HG03460 (cell line): ENCODE measurements around the gene PRKAG2.
A peak's percentile ranks its signal among the peaks of the same experiment; 100 is the strongest.
"Not testable (repeated sequence)": the region's sequence is repeated elsewhere in the genome, so short reads cannot be mapped to it uniquely, and the experiment has no call there.

Source experiments
- ATAC-seq: cut with Tn5 transposase; IDR thresholded peaks from one replicate; pipeline ENCODE4 v1.9.1; 2021; ENCODE audit not compliant: unreplicated experiment

Gene PRKAG2

DNA sequence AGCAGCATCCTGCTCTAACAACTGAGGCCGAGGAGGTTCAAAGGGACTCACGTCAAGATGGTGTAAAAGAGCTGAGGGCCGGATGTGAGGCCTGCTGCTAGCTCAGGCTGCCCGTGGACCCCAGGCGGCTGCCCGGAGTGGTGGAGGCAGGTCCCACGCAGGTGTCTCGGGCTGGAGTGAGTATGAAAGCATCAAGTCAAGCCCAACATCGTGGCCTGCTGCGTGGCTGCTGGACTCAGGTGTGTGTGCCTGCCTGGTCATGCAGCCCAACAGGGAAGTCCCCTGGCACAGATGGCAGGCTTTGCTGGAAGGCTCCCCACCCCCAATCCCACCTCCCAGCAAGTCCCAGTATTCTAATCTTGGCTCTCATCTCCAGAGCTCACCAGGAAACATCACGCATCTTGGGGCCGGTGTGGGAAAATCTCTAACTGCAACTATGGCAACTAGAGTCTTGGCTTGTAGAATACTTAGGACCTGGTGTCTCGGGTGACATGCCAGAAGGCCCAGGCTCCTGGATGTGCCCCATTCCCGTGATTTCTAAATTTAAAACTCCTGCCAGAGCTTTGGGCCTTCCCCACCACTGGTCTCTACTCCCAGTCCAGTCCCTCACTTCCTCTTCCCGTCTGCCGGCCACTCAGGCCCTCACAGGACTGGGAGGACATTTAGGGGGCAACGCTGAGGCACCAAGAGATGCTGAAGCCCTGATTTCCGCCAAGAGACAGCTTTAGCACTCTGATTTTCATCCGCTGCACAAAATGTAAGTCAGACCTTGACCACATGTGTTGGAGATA, 85.9 kb downstream of the PRKAG2 start:
- no peak for ATAC-seq

DNA sequence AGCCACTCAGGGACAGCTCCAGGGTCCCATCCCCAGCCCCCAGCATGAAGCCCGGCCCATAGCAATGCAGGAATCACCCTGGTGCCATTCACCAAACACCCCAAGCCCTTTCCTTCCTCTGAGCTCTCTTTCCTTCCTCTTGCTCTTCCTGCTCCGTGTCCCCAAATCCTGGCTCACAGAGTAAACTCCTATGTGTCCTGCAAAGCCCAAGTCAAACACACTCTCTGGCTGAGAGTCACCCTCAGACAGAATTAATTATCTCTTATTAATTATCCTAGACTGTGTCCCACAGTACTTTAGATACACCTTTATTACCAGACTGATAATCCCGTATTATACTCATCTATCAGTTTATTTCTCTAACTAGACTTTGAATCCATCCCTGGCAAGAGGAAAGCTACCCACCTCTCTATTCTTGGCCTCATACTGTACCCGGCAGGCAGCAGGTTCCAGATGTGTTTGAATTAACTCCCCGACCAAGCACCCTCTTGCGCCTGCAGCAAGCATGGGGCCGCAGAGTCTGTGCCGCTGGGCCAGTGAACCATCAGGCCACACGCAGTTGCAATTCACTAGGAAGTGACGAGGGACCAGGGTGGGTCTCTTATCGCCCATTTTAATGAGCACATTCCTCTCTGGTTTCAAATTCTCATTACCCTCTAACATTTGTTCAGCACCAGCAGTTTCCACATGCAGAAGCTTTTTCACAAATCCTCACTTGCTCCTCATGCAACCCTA, 86.7 kb downstream of the PRKAG2 start:
- ATAC-seq = no peak

DNA sequence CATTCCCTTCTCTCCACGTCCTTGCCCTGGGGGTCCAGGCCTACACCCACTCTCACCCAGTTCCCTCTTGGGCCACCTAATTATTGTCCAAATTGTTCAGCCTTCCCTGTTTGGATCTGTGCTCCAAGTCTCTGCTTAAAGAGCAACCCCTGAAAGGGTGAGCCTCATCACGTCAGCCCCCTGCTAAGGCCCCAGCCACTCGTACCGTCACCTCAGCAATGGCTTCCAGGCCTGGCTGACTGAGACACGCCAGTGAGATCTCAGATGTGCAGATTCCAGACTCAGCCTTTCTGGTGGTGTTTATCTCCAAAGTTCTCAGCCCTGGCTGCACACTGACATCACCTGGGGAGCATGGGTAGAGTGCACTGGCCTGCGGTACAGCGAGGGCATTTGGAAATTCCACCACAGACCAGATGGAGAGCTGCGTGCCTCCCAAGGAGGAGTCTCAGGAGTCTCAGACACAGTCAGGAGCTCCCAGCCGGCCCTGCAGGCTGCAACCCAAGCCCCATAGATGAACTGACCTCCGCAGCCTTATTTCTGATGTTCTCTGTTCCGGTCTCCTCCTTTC, 87.5 kb downstream of the PRKAG2 start:
- no peak for ATAC-seq

DNA sequence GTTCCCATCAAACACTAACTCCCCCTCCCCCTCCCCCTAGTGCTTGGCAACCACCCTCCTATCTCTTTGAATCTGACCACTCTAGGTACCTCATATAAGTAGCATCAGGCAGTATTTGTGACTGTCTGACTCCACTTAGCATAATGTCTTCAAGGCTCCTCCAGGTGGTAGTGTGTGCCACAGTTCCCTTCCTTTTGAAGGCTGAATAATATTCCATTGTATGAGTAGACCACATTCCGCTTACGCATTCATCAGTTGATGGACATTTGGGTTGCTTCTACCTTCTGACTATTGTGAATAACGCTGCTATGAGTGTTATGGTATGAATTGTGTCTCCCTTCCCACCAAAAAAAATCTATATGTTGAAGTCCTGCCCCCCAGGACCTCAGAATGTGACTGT, 89.6 kb downstream of the PRKAG2 start:
- no peak for ATAC-seq

DNA sequence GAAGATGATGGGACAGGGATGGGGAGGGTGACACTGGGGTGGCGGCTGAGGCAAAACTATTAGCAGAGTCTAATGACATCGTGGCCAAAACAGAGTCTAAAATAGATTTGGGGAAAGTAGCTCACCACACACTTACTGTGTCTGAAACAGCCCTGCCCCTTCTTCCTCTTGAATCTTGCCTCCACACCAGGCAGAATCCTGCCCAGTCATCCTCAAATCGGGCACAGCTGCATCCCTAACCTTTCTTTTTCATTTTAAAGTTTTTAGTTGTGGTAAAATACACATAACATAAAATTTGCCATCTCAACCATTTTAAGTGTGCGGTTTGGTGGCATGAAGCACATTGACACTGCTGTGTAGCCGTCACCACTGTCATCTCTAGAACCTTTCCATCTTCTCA, 90.0 kb downstream of the PRKAG2 start:
- ATAC-seq = no peak

DNA sequence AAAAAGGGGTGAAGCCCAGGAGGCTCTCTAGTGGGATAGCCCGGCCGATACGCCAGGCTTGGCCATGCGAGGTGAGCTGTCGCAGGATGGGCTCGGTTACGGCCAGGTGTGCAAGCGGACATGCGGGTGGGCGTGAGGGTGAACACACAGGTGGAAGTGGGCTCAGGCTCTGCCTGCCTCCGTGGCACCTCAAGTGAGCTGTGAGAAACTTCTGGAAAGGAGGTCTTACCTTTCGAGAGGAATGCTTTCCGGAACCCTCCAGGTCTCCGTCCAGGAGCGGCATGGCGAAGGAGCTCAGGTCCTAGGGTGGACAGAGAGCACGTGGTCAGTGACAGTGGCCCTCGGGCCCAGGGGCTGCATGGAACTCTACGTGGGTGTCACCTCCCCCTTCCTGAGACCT, 90.7 kb downstream of the PRKAG2 start:
- ATAC-seq = no peak

DNA sequence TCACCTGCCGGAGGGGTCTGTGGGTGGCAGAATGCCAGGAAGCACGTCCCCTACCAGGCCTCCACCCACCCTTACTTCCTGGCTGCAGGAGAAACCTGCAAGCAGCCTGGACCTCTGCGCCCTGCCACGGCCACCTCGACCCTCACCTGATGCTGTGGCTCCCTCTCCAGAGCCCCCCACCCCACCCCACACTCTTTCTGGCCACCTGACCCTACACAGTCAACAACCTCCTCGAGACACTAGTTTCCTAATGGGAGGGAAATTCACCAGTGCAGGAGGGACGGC, 91.3 kb downstream of the PRKAG2 start:
- no peak for ATAC-seq

DNA sequence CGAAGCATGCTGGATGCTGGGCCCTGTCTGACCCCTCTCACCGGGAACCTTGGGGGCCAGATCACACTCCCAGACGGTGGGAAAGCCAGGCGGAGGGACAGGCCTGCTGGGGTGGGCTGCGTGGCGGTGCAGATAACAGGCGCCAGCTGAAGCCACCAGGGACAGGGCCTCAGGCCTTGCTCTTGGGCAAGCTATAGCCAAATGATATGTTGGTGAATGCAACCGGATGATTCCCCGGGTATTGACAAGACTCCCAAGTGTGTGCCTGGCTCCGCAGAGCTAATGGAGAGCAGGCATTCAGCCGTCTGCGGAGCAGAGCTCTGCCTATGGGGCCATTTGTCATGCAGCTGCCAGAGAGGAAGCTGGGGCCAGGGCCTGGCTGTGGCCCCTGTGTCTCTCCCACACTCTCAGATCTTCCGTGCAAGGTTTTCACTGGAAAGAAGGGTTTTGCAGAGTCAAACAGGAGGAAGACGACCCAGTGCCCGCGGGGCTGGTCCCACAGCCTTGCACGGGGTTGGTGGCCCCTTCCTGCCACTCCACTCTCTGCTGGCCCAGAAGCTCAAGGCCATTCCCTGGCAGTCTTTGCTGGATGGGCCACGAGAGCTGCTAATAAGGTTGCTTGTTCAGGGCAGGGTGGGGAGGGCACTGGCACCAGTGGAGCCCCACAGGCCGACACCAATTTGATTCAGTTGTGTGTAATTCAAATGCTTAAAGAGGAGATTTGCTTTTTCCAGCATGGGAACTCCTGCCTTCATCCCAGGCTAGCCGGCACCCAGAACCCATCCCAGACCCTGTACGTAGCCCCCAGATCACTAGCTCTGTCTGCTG, 91.8 kb downstream of the PRKAG2 start:
- ATAC-seq = no peak

DNA sequence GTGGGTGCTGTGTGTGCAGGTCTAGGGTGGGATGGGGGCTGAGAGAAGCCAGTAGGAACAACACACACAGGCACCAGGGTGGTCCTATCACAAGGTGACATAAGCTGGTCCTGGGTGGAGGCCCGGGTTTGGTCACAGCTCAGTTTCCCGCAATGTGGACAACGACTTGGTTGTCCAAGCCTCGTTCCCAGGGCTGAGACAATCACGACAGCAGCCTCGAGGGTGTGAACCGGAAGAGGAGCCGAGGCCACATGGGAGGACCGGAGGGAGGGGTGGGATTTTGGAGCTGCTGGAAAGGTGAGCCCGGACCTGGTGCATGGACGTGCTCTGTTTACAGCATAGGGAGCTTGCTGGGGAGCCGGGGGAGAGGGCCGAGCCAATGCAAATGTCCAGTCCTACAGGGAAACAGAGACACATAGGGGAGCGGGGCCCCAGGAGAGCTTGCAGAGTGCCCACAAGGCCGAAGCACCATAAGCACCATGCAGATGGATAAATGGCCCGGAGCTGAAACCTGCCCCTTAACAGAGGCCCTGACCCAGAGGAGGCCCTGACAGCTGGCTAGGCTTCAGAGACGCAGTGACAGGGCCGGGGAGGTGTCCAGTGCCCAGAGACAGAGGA, 92.8 kb downstream of the PRKAG2 start:
- ATAC-seq = no peak

DNA sequence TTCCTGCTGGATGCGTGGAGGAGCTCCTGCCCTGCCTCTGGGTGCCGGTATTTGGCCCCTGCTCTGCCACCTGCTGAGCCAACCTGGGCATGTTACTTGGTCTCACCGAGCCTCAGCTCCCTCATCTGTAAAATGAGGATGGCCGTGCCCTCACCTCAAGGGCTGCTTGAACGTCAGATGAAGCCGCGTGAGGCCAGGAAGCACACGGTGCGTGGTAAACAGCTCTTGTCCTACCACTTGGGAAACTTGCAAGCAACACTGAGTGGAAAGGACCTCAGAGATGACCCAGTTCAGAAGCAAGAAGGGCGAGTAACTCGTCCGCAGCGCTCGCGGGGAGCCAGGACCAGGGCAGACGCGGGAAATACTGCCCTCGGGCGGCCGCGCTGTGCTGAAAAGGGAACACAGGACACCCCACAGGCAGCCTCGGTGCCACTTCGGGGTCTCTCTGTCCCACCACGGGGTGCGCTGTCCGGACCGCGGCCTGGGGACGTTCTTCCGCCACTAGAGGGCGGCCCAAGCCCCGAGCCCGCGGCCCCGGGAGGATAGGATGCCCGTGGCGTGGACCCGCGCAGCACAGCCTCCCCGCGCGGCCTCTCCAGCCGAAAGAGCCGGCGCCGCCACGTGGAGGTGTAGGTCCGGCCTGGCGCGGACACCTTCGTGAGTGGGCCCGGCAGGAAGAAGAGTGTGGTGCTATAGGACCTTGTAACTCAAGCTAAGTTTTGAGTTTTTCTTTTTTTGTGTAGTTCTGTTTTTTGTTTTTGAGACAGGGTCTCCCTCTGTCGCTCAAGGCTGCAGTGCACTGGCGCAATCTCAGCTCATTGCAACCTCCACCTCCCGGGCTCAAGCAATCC, 94.1 kb downstream of the PRKAG2 start:
- ATAC-seq = peak; percentile 79

DNA sequence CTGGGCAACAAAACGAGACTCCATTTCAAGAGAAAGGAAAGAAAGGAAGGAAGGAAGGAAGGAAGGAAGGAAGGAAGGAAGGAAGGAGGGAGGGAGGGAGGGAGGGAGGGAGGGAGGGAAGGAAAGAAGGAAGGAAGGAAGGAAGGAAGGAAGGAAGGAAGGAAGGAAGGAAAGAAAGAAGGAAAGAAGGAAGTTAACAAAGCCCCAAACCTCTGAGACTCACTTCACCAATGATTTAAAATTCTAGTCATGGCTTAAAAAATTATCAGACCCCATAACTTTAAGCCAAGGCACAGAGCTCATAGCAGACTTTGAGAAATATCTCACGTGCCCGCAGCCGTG, 94.7 kb downstream of the PRKAG2 start:
- ATAC-seq = not testable (repeated sequence)

DNA sequence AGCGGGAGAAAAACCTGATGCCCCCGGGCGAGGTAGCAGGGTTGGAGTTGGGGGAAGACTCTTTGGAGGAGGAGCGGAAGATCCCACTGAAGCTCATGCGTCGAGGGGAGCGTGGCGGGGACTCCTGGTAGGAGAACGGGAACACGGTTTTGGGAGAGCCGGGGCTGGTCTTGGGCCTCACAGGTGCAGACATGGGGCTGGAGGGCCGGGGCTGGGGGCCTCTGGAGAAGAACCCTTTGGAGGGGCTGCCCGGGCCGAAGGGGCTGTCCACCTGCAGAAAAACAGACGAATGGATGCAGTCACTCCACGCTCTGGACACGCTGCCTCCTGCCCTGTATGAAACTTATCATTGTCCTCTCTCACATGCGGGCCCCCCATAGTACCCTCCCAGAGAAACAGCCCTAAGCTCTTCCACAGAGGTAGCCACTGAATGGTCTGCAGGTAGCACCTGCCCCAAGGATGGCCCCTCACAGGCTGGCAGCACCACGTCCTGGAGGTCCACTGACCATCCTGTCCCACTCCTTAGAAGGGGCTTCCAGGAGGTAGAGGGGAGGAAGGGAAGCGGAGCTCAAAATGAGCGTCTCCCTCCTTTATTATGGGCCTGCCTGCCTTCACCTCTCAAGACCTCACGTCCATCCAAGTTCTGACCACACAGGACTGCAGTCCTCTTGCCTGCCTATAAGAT, 95.6 kb downstream of the PRKAG2 start:
- ATAC-seq = no peak

DNA sequence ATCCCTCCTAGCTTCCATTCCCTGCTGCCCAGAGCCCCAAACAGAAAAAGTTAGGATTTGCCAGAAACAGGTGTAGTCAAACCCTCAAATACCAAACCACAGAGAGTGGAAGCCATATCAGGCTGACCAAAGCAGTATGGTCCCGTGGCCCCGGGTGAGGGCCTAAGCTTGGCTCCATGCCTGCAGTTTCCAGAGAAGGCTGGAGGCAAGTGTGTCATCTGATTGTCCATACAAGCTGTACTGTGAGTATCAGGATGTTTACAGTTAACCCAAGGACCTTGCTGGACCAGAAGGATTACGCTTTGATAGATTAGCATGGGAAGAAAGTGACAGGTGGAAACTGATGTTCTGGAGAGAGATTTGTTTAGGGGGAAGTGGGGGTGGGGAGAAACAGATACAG, 96.3 kb downstream of the PRKAG2 start:
- no peak for ATAC-seq

DNA sequence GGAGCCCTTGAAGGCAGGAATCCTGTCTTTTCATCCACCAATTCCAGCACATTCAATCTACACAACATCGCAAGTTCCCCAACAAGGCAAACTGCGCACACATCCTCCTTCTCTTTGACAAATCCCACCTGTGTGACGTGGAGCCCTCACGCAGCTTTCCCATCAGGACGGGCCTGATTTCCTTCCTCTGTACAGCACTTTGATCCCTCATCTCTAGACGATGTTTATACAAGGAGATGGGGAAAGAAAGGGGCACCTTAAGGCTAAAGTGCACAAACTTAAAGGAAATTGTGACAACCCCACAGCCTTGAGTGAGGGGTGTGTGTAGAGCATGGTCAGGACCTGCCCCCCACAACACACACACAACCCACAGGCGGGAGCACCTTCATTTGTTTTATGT, 97.2 kb downstream of the PRKAG2 start:
- ATAC-seq = no peak

DNA sequence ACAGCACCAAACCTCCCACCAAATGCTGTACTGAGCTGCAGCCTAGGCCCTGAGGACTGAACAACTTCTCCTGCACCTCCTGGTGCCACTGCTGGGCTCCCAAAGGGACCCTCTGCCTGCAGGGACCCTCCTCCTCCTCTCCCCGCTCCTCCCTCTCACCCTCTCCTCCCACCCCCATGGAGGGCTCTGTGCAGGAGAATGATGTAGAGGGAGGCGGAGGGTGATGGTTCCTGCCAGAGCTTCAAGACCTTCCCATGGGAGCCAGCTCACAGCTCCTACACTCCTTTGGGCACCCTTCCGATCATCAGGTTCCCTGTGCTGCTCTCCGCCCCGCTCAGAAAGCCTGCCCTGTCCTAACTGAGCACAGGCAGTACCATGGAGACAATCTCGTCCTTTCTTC, 97.7 kb downstream of the PRKAG2 start:
- ATAC-seq = no peak

DNA sequence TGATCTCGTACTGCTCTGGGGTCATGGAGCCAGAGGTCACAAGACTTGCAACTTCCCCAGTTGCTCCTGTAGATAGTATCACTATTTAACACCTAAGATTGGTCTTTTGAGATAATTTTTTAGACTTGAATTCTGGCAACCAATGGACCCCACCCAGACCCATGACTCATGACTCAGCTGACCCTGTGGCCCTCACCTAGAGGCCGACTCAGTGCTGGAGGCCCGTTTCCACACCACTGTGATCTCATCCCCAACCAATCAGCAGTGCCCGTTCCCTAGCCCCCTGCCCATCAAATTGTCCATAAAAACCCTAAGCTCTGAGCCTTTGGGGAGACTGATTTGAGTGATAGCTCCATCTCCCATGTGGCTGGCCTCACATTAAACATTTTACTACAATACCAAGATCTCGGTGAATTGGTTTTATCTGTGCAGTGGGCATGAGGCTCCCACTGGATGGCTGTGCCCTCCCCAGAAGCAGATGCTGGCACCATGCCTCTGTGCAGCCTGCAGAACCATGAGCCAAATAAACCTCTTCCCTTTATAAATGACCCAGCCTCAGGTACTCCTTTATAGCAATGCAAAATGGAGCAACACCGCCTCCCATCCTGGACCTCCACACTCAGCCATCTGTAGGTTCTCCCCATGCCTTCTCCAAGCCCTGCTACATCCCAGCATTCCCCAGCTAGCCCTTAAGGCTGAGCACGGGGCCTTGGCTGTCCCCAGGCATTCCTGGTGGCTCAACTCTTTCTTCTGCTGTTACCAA, 98.8 kb downstream of the PRKAG2 start:
- ATAC-seq = no peak

DNA sequence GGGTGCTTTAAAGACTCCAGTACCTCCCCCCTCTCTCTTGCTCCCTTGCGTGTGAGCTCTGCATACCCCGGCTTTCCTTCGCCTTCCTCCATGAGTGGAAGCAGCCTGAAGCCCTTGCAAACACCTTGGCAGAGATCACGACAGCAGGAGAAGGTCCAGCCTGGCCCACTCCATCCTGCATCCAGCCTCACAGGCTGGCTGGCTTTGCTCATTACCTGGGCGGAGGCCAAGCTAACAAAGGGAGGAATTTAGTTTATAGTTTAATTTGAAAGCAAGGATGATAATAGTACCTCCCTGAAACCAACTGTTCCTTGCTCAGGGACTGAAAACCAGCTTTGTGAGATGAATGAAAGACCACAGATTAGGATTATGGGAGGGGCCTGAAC, 99.4 kb downstream of the PRKAG2 start:
- ATAC-seq = no peak

DNA sequence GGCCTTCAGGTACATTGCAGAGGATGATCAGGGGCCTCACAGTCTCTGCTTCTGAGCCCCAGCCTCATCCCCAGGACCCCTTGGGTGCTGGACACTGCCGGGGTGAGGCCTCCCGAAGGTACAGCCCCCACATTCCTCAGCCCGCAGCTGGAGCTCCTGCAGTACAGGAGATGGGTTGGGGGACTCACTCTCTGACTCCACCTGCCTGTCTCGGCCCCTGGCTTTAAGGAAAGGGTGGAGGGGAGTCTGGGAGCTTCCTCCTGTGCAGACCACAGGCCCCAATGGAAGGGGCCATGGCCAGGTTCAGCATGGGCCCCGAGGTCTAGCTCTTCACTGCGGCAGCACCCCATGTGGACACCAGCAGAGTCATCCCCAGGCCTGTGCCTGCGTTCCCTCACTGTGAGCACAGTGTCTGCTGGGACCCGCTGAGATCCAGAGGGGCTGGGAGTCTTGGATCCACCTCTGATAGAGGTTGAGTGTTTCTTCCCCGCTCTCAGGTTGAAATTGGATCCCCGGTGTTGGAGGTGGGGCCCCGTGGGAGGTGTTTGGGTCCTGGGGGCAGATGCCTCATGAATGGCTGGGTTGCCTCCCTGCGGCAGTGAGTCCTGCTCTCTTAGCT, 99.9 kb downstream of the PRKAG2 start:
- ATAC-seq = no peak

DNA sequence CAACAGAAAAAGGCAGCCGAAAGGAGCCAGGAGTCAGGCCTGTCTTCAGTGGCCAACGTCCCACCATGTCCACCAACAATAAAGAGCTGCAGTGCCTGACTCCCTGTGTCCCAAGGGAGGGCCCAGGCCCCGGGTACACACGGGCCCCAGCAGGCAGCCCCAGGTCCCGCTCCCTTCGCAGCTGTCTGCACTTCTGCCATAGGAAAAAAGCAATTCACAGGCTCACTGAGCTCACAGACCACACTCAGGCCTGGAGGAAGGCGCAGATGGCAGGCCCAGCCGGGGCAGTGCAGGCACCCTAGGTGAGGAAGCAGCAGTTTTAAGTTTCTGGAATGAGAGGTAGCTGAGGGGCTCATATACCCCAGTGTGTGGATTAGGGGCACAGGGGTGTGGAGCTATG, 100.5 kb downstream of the PRKAG2 start:
- ATAC-seq = no peak
